Kidney epithelial cell (primary cell): ENCODE measurements around the gene TCL1B. TPM values are rescaled to one million over a fixed set of nuclear protein-coding genes. Genes with fewer than 3 reads are reported as not detected.

ENCODE experiments used
- DNase-seq: peaks from one replicate; pipeline ENCODE4 v3.0.0-alpha.2; 2010; ENCODE audit warnings: low read depth
- H3K27me3 ChIP-seq: 2 replicates; pipeline ENCODE4 v1.6.0; 2011; ENCODE audit warnings: low read length; ENCODE audit not compliant: control insufficient read depth, insufficient read depth
- H3K36me3 ChIP-seq: 2 replicates; pipeline ENCODE4 v1.5.1; 2011; ENCODE audit warnings: low read length; ENCODE audit not compliant: control insufficient read depth, insufficient read depth
- H3K4me3 ChIP-seq: 2 replicates; pipeline ENCODE4 v1.5.1; 2011; ENCODE audit warnings: low read depth, mild to moderate bottlenecking, control low read depth, low read length
- total RNA-seq: library from RNA; depleted of rRNA; stranded (reverse); fragments of >200 nt; gene quantifications from 2 replicates; pipeline ENCODE4 v1.2.3, GENCODE V29; 2015
- TF ChIP-seq, protein P1 (sequence below): IDR thresholded peaks from 2 replicates; pipeline ENCODE4 v1.5.1; 2011; ENCODE audit warnings: mild to moderate bottlenecking, moderate library complexity, low read length, control low read depth, inconsistent platforms; ENCODE audit not compliant: insufficient read depth, poor library complexity, severe bottlenecking

Gene TCL1B
- total RNA-seq, 1 donor from 2014 or later, result not detected

DNA sequence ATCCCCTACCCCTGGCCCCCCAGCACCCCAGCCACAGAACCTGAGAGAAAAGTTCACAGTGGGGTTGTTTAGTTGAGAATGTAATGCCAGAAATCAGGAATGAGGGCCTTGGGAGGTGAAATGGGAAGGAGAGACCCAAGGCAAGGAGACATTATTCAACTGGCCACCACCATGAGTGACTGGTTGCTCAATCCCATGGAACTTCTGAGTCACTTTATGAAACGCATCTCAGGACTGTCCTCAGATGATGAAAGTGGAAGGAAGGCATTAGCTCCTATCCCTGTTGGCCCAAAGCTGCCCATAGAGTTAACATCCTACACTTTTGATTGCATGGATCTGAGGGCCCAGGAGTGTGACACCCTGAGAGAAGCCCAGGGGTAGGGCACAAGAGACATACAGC is 53.1 kb downstream of the TCL1B start:
- no peaks in the 10 kb centered on the region for H3K27me3 ChIP-seq
- TF ChIP-seq, protein P1, sequence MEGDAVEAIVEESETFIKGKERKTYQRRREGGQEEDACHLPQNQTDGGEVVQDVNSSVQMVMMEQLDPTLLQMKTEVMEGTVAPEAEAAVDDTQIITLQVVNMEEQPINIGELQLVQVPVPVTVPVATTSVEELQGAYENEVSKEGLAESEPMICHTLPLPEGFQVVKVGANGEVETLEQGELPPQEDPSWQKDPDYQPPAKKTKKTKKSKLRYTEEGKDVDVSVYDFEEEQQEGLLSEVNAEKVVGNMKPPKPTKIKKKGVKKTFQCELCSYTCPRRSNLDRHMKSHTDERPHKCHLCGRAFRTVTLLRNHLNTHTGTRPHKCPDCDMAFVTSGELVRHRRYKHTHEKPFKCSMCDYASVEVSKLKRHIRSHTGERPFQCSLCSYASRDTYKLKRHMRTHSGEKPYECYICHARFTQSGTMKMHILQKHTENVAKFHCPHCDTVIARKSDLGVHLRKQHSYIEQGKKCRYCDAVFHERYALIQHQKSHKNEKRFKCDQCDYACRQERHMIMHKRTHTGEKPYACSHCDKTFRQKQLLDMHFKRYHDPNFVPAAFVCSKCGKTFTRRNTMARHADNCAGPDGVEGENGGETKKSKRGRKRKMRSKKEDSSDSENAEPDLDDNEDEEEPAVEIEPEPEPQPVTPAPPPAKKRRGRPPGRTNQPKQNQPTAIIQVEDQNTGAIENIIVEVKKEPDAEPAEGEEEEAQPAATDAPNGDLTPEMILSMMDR, result no peak
- DNase-seq, result no peak

DNA sequence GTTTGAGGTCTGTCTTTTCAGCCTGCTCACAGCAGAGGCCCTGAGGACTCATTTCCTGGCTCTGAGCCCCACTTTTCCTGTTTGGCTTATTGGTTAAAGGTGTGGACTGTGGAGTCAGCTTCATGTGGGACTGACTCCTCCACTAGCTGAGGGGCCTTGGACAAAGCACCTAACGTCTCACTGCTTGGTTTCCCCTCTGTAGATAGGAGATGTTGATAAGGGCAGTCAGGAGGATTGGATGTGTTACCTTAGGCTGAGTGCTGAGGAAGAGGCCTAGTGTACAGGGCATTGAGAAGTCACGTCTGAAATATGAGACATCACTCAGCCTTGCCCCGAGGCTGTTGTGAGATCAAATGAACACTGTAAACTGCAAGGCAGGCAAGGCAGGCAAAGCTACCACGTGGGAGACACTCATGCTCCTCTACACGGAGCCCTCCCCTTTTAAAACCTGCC is 54.8 kb downstream of the TCL1B start:
- no peak for DNase-seq
- no peaks in the 10 kb centered on the region for H3K27me3 ChIP-seq
- no peaks in the 10 kb centered on the region for H3K36me3 ChIP-seq
- TF ChIP-seq, protein P1, result no peak
- H3K4me3 ChIP-seq, result no peak overlapping the region

More for the DNA sequence above, 53.1 kb downstream of the TCL1B start:
- H3K4me3 ChIP-seq, result no peak overlapping the region
- no peaks in the 10 kb centered on the region for H3K36me3 ChIP-seq

DNA sequence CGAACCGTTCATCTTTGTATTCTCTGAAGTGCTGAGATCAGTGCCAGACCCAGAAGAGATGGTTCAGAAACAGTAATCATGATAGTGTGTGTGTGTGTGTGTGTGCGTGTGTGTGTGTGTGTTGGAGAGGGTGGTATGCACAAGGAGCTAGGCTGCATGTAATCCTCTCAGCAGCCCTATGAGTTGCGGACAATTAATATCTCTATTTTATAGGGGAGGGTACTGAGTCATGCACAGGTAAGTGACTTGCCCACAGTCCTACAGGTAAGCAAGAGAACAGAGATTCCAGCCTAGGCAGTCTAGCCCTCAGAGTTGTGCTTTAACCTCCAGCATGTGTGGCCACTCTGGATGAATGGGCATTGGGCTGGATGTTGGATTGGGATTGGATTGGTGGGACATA is 55.6 kb downstream of the TCL1B start:
- no peak for DNase-seq
- TF ChIP-seq, protein P1, result no peak
- Histone ChIP-seq H3K27me3 (no peaks in the 10 kb centered on the region), H3K4me3 (no peak overlapping the region), H3K36me3 (no peaks in the 10 kb centered on the region)

Other genes with a start within 250 kb of the TCL1B start
- gene SYNE3, start 169.8 kb upstream of the TCL1B start, total RNA-seq, result 2.2 and 3.1 TPM in 2 replicates
- 38.6 and 48.3 TPM in 2 replicates for gene GLRX5, start 151.4 kb upstream of the TCL1B start, total RNA-seq
- not detected in 2 replicates for gene TCL1A, start 27.7 kb downstream of the TCL1B start, total RNA-seq
- 0.27 and 0.50 TPM in 2 replicates for gene TUNAR, start 190.4 kb downstream of the TCL1B start, total RNA-seq